GM12873 (cell line): ENCODE results near the gene DNAH8.

Experiments used
- TF ChIP-seq, protein P1 (sequence below): IDR thresholded peaks from 2 replicates; pipeline ENCODE4 v1.5.1; 2012; ENCODE audit warnings: low read depth, mild to moderate bottlenecking, moderate library complexity, low read length, control low read depth; ENCODE audit not compliant: insufficient read depth; ENCODE audit errors: missing control alignments

DNAH8 gene

DNA sequence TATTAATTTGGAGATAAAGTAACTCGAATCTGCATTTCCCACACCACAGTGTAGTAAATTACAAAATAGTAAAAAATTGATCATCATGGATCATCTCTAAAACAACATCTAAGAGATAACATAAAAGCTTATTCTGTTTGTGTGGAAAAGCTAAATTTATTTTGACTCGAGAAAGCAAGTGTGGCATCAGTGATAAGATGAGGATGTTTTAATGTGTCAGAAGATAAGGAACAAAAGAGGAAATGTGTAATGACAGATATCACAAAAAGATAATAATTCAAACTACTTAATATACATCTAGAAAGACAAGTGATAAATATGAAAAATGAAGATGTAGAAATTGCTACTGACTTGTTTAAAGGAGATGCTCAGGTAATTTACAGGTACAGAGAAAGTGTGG lies 74.1 kb downstream of the DNAH8 start:
- TF ChIP-seq, protein P1, sequence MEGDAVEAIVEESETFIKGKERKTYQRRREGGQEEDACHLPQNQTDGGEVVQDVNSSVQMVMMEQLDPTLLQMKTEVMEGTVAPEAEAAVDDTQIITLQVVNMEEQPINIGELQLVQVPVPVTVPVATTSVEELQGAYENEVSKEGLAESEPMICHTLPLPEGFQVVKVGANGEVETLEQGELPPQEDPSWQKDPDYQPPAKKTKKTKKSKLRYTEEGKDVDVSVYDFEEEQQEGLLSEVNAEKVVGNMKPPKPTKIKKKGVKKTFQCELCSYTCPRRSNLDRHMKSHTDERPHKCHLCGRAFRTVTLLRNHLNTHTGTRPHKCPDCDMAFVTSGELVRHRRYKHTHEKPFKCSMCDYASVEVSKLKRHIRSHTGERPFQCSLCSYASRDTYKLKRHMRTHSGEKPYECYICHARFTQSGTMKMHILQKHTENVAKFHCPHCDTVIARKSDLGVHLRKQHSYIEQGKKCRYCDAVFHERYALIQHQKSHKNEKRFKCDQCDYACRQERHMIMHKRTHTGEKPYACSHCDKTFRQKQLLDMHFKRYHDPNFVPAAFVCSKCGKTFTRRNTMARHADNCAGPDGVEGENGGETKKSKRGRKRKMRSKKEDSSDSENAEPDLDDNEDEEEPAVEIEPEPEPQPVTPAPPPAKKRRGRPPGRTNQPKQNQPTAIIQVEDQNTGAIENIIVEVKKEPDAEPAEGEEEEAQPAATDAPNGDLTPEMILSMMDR = no peak

DNA sequence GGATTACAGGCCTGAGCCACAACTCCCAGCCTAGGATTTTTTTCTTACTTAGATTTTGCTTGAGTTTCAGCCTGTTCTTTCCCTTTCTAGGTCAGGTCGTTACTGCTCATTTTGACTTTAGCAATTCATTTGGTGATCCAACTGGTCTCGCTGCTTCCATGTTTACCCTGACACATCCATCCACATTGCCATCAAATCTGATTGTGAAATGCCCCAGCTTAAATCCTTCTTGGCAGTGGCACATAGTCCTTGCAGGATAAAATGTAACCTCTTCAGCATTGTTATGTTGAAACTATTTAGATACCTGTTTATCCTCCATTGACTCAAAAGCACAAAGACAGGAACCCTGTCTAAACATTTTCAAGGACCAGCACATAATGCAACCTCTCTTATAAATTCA lies 77.2 kb downstream of the DNAH8 start:
- TF ChIP-seq, protein P1 = no peak

DNA sequence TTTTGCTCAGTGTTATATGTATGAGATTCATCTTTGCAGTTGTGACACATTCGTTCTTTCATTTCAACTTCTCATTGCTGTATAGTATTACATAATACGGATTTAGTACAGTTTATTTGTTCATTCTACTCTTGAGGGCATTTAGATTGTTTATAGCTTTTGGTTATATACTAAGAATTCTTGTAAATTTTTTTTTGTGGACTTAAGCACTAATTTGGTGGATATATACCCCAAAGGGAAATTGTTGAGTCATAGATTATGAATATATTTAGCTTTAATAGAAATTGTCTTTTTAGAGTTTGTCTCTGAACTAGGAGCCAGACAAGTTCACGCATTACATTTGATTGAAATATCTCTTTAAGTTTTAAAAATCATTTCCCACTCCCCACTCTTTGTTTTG lies 79.6 kb downstream of the DNAH8 start:
- TF ChIP-seq, protein P1 = no peak

DNA sequence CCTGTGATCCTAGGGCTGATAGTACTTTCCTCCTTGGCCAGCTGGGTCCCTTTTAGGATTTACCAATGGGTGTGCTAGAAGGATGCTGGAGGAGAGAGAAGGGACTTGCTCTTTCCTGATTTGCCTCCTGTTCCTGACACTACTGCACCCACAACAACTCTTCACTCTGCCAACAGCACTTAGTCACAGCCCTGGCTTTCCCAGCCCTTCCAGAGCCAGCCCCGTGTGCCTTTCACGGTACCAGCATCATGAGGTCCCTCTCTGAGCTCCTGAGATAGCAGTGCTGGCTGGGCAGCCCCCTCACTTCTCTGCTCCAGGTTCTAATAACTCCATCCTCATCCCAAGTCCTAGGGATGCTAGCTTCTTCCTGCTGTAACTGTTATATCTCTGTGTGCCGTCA lies 80.9 kb downstream of the DNAH8 start:
- TF ChIP-seq, protein P1 = no peak

DNA sequence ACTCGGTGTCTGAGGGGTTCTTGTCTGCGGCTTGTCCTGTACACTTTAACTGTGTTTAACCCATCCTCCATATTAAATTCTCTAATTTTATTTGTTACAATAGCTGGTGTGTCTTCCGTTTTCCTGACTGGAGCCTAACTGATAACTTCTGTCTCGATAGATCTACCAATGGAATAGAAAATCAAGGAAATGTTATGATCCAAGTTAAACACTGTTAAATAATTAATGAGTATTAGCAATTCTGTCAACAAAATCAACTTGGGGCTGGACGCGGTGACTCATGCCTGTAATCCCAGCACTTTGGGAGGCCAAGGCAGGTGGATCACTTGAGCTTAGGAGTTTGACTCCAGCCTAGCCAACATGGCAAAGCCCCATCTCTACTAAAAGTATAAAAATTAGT lies 81.7 kb downstream of the DNAH8 start:
- TF ChIP-seq, protein P1 = no peak

DNA sequence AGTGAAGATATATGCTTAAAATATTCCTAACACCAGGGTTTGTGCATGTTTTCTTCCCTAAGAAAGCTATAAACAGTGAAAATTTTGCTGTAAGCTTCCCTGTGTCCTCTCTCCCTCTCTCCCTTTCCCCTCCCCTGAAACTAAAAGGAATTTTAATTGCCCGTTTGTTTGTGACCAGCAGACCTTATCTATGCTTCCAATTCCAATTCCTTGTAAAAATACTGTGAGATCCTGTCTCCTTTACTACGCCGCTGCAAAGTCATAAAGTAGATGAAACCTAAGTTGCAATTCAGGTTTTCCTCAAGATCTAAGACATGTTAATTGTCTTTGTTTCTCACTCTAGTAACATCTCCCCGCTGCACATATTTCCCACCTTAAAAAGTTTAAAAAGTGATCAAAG lies 82.3 kb downstream of the DNAH8 start:
- TF ChIP-seq, protein P1 = no peak

DNA sequence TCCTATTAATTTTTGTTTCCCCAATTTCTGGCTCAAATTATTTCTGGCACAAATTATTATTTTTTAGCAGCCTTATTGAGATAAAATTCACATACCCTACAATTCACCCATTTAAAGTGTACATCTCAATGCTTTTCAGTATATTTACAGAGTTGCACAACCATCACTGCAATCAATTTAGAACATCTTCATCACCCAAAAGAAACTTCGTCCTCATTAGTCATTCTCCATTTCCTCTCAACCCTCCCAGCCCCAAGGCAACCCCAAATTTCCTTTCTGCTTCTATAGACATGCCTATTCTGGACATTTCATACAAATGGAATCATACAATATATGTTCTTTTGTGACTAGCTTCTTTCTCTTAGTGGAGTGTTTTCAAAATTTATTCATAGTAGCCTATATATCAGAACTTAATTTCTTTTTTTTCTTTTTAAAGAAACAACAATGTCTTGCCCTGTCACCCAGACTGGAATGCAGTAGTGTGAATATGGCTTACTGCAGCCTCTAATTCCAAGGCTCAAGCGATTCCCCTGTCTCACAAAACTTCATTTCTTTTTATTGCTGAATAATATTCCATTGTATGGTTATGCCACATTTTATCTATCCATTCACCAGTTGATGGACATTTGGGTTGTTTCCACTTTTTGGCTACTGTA lies 84.5 kb downstream of the DNAH8 start:
- TF ChIP-seq, protein P1 = no peak
